Ramos (cell line): ENCODE measurements around the gene DUOXA2.

Experiments
- in situ Hi-C: fragments of 300-500 bp; cut with MboI; formaldehyde crosslinking; loops from one replicate; pipeline ENCODE4 v1.14.3; 2022; ENCODE audit warnings: low sequenced_read_pairs; ENCODE audit not compliant: unreplicated experiment

DUOXA2 gene

DNA sequence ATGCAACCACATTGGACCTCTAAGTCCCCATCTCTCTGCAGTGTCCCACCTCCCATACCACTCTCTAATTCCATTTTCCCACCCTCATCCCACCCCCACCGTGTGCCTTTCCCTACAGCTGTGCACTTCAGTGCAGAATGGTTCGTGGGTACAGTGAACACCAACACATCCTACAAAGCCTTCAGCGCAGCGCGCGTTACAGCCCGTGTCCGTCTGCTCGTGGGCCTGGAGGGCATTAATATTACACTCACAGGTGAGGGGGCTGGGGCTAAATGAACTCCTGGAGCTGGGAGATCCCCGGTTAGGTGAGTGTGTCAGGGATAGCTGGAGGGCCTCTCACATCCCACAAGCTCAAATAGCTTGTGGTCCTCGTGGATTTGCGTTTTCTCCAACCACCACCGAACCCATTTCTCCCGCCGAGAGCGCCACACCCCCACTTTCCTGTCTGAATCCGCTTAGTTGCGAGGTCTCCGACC is 1.9 kb downstream of the DUOXA2 start:
- in situ Hi-C loops: no loop called here

GRCh38 chr15:45116482-45117307 is 2.6 kb downstream of the DUOXA2 start:
- in situ Hi-C loops: no loop called here

- in situ Hi-C loops: no loop called here
These were observed 3.4 kb downstream of the DUOXA2 start for GRCh38 chr15:45117308-45118130.

DNA sequence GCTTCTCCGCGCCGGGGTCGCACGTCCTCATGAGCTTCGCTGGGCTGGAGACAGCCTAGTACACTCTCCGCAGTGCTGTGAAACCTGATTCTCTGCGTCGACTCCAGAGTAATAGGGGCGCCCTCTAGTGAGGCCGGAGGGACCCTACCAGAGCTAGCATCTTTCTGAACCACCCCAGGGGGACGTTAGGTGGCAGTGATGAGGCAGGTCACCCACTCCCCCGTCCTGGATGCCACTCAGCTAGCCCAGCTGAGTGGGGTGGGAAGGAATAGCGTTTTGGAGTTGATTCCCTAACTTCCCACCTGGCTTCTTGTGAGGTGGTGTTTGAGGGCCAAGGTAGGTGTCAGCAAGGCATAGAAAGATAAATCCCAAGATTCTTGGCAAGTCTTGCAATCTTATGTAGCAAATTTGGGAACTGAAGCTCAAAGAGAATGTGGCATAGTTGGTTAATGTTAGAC is 4.0 kb downstream of the DUOXA2 start:
- in situ Hi-C loops: no loop called here

DNA sequence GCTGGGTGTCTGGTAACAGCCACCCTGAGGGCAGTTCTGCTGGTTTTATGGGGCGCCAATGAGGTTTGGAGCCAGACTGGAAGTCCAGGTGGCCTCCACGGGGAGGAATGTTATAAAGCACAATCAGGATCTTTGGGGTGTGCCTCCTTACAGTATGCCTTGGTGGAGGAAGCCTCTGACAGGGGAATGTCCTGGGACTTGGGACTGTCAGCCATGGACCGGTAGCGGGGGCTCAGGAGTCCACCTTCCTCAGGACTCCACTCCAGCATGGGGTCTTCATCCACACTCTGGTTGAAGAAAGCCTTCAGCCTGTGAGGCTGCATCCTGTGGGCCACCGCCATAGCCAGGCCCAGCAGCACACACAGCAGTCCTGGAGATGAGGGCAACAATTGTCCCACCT is 4.9 kb downstream of the DUOXA2 start:
- in situ Hi-C loops: no loop called here

GRCh38 chr15:45120081-45120972 is 6.2 kb downstream of the DUOXA2 start:
- in situ Hi-C loops: no loop called here

DNA sequence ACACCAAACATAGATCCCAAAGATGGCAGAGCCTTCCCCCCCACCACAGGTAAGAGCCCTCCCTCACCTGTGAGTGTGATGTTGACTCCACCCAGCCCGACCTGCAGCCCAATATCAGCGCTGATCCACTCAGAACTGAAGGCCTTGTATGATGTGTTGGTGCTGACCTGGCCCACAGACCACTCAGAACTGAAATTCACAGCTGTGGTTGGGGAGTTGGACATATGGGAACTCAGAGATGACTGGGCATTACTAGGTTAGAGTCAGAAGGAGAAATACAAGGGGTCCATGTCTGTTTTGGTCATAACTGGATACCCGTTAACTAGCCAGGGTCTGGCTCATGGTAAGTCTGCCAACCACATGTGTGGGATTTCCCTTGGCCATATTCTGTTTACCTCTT is 6.9 kb downstream of the DUOXA2 start:
- in situ Hi-C loops: no loop called here

- in situ Hi-C loops: no loop called here
These were observed 7.7 kb downstream of the DUOXA2 start for GRCh38 chr15:45121706-45122417.

DNA sequence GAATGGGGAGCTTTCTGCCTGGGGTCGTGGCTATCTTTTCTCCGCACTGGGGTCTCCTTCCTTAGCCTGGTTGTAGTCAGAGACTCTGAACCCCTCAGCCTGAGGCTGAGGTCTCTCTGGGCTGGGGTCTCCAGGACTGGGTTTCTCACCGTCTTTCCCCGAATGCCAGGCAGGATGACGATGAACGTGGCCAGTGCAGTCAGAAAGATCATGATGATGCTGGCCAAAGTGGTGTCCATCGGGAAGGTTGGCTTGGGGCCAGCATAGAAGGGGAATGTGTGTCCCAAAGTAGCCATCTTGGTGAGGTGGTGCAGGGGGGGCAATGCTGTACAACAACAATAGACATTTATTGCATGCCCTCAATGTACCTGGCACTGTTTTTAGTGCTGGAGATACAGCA is 8.6 kb downstream of the DUOXA2 start:
- in situ Hi-C loops: no loop called here

- in situ Hi-C loops: no loop called here
These were observed 9.3 kb downstream of the DUOXA2 start for GRCh38 chr15:45123397-45123796.

DNA sequence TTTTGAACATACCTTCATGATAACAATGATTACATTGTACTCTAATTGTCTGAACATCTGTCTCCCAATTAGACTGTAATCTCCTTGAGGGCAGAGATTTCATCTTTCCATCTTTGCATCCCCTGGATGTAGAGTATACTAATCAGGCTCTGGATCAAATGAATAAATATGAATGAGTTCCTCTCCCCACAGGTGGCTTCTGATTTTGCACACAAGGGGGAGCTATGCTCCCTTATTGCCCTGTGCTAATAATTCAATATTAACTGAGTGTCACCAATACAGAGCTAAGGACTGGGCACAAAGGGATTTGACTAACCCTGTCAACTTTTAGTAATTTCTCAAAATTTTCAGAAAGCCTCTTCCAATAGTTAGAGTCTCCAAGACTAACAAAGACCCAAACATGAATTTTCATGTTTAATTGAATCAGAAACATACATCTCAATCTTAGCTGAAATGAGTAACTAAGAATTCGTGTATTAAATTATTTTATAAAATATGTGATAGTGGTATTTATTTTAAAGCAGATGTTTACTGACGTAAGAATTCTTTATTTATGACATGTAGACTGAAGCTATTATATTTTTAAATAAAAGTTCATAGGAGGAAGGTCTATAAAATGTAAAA is 12.5 kb downstream of the DUOXA2 start:
- in situ Hi-C loops: no loop called here

- in situ Hi-C loops: no loop called here
These were observed 15.0 kb downstream of the DUOXA2 start for GRCh38 chr15:45128971-45129639.

DNA sequence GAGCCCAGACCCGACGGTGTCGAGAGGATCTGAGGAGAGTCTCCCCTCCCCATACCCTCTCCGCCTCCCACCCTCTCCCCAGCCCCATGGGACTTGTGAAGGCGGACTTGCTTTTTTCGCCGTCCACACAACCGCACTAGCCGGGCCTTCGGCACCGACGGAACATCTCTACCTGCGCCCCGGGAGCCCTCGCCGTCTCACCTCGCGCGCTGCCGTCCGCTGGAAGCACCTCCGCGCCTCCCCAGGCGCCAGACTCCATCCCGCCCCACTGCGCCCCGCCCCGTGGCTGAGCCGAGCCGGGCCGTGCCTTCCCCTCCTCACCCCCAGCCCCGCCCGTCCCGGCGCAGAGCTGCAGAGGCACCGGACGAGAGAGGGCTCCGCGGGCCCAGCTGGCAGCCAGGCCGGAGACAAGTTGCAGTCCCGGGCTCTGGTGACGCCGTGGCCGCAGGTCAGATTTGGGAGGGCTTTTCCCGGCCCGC is 15.6 kb downstream of the DUOXA2 start, which contains the start of the genes DUOX1 and DUOXA1:
Gene DUOX1, plus strand, starts transcription at position 344 of the 479 bp plus-strand sequence. CDS start 1,973 bp downstream, outside the sequence.
Gene DUOXA1, minus strand, starts transcription at position 229 of the 479 bp plus-strand sequence. CDS start 6,865 bp downstream, outside the sequence.
- in situ Hi-C loops: no loop called here

GRCh38 chr15:45130291-45131000 is 16.3 kb downstream of the DUOXA2 start:
- in situ Hi-C loops: no loop called here

GRCh38 chr15:45131510-45131909 is 17.4 kb downstream of the DUOXA2 start:
- in situ Hi-C loops: no loop called here

GRCh38 chr15:45132844-45133560 is 18.9 kb downstream of the DUOXA2 start:
- in situ Hi-C loops: no loop called here

GRCh38 chr15:45133561-45133920 is 19.4 kb downstream of the DUOXA2 start:
- in situ Hi-C loops: no loop called here
